Nucleus accumbens (tissue), 56 donors: ENCODE results near the gene EMP2.

Experiments used
- DNase-seq, 56 donors: peaks; one replicate each; lab custom pipeline; 2025; lab: John Stamatoyannopoulos, UW

Gene EMP2

GRCh38 chr16:10611825-10612342, 31.5 kb upstream of the EMP2 start:
- DNase-seq: no peak

GRCh38 chr16:10610499-10611184, 30.2 kb upstream of the EMP2 start:
- DNase-seq: no peak

GRCh38 chr16:10609402-10609774, 29.0 kb upstream of the EMP2 start:
- no peak for DNase-seq

- no peak for DNase-seq
Observed at GRCh38 chr16:10608687-10609401, 28.4 kb upstream of the EMP2 start.

GRCh38 chr16:10607157-10607556, 26.8 kb upstream of the EMP2 start:
- DNase-seq: no peak

- no peak for DNase-seq
Observed at GRCh38 chr16:10606607-10607006, 26.2 kb upstream of the EMP2 start.

- no peak for DNase-seq
Observed at GRCh38 chr16:10605636-10606035, 25.2 kb upstream of the EMP2 start.

GRCh38 chr16:10601444-10602408, 21.3 kb upstream of the EMP2 start:
- no peak for DNase-seq

GRCh38 chr16:10600782-10601443, 20.5 kb upstream of the EMP2 start:
- no peak for DNase-seq

- DNase-seq: no peak
Observed at GRCh38 chr16:10599626-10600025, 19.2 kb upstream of the EMP2 start.

GRCh38 chr16:10598157-10598556, 17.8 kb upstream of the EMP2 start:
- DNase-seq: no peak

- DNase-seq: no peak
Observed at GRCh38 chr16:10597187-10597601, 16.8 kb upstream of the EMP2 start.

- DNase-seq: no peak
Observed at GRCh38 chr16:10594312-10594950, 14.0 kb upstream of the EMP2 start.

- DNase-seq: no peak
Observed at GRCh38 chr16:10592611-10593010, 12.2 kb upstream of the EMP2 start.

GRCh38 chr16:10590342-10590741, 9.9 kb upstream of the EMP2 start:
- no peak for DNase-seq

- DNase-seq: no peak
Observed at GRCh38 chr16:10589109-10589508, 8.7 kb upstream of the EMP2 start.

GRCh38 chr16:10587622-10588021, 7.2 kb upstream of the EMP2 start:
- no peak for DNase-seq

- DNase-seq: no peak
Observed at GRCh38 chr16:10584981-10585438, 4.6 kb upstream of the EMP2 start.

- DNase-seq: no peak
Observed at GRCh38 chr16:10583269-10583668, 2.9 kb upstream of the EMP2 start.

GRCh38 chr16:10581507-10581906, 1.1 kb upstream of the EMP2 start:
- no peak for DNase-seq
